Measurements from ENCODE around the gene ALDH18A1. TPM values are rescaled to one million over a fixed set of nuclear protein-coding genes. Genes with fewer than 3 reads are reported as not detected.

ALDH18A1 gene
- total RNA-seq, 4 donors from 2014 or later = 23.5 to 35.2 (median 28.8) TPM

GRCh38 chr10:95663496-95663895, 7.0 kb upstream of the ALDH18A1 start:
- DNase-seq (ENCODE audit: low spot score) (no peak), ATAC-seq (ENCODE audit: low FRiP score) (no peak)
- TF ChIP-seq CTCF (IDR thresholded peaks at IDR 0.05) = no peak

GRCh38 chr10:95661818-95662217, 5.3 kb upstream of the ALDH18A1 start:
- ATAC-seq (ENCODE audit: low FRiP score) (no peak), DNase-seq (ENCODE audit: low spot score) (no peak)
- no peak for TF ChIP-seq CTCF (IDR thresholded peaks at IDR 0.05)

- TF ChIP-seq CTCF (IDR thresholded peaks at IDR 0.05) = no peak
- no peak for DNase-seq (ENCODE audit: low spot score)
- ATAC-seq (ENCODE audit: low FRiP score) = no peak
Measured at GRCh38 chr10:95660283-95660682, 3.8 kb upstream of the ALDH18A1 start.

GRCh38 chr10:95657250-95657649, 739 bp upstream of the ALDH18A1 start:
- TF ChIP-seq CTCF (IDR thresholded peaks at IDR 0.05) = no peak
- ATAC-seq (ENCODE audit: low FRiP score) = no peak

GRCh38 chr10:95655571-95656290, 780 bp downstream of the ALDH18A1 start:
- DNase-seq (ENCODE audit: low spot score) = no peak
- peak; percentile 48 for ATAC-seq (ENCODE audit: low FRiP score)
- no peak for TF ChIP-seq CTCF (IDR thresholded peaks at IDR 0.05)

More at GRCh38 chr10:95657250-95657649, 739 bp upstream of the ALDH18A1 start:
- no peak for DNase-seq (ENCODE audit: low spot score)

- no peak for TF ChIP-seq CTCF (IDR thresholded peaks at IDR 0.05)
Measured at GRCh38 chr10:95653895-95654294, 2.6 kb downstream of the ALDH18A1 start.

More at GRCh38 chr10:95653895-95654294, 2.6 kb downstream of the ALDH18A1 start:
- DNase-seq (ENCODE audit: low spot score) (no peak), ATAC-seq (ENCODE audit: low FRiP score) (no peak)

Data from omental fat pad (tissue), 4 donors.